H1 (cell line): Measurements from ENCODE around the gene CAPN3. TPM values are rescaled to one million over a fixed set of nuclear protein-coding genes. Genes with fewer than 3 reads are reported as not detected.

Experiments used
- CTCF ChIA-PET: fragments of 300-600 bp; sonication (Branson Sonifier 250); formaldehyde crosslinking; loops from one replicate; lab custom pipeline; 2021; ENCODE audit not compliant: partially characterized antibody; lab: Charles Lee
- POLR2A ChIA-PET: fragments of 300-600 bp; sonication (Branson Sonifier 250); formaldehyde crosslinking; loops from one replicate; lab custom pipeline; 2021; ENCODE audit warnings: inconsistent platforms; ENCODE audit not compliant: partially characterized antibody; lab: Charles Lee
- DNase-seq, 2 experiments: peaks; one replicate each; pipeline versions ENCODE4 v3.0.0 to v3.0.0-alpha.2; 2010 to 2022; ENCODE audit warnings: low spot score in 2 of 2, low read depth in 1 of 2, mixed read lengths in 1 of 2
- FAIRE-seq: peaks from 2 replicates; lab custom pipeline; 2011; peaks lifted over from hg19 to GRCh38; lab: Jason Lieb, UNC
- H2AFZ ChIP-seq: 2 replicates; pipeline ENCODE4 v1.8.1; 2012; ENCODE audit warnings: low read length, inconsistent platforms
- H2AK5ac ChIP-seq: 2 replicates; pipeline ENCODE4 v1.6.1; 2013; ENCODE audit warnings: low read depth, low read length
- H2BK120ac ChIP-seq: replicated peaks from 2 replicates; pipeline ENCODE3; 2013; ENCODE audit warnings: low read depth, low read length, inconsistent platforms
- H2BK12ac ChIP-seq: 2 replicates; pipeline ENCODE4 v1.6.1; 2013; ENCODE audit warnings: low read depth, low read length
- H2BK15ac ChIP-seq: 2 replicates; pipeline ENCODE4 v1.6.1; 2013; ENCODE audit warnings: low read length
- H2BK20ac ChIP-seq: 2 replicates; pipeline ENCODE4 v1.6.1; 2013; ENCODE audit warnings: low read length
- H2BK5ac ChIP-seq: 2 replicates; pipeline ENCODE4 v1.6.1; 2013; ENCODE audit warnings: low read depth, low read length
- H3K14ac ChIP-seq: 2 replicates; pipeline ENCODE4 v1.6.1; 2013; ENCODE audit warnings: inconsistent platforms; ENCODE audit not compliant: insufficient read length
- H3K18ac ChIP-seq: 2 replicates; pipeline ENCODE4 v1.6.1; 2013; ENCODE audit warnings: low read length; ENCODE audit errors: extremely low read depth
- H3K23ac ChIP-seq: 2 replicates; pipeline ENCODE4 v1.6.1; 2013; ENCODE audit warnings: inconsistent platforms; ENCODE audit not compliant: insufficient read length
- H3K23me2 ChIP-seq: 2 replicates; pipeline ENCODE4 v1.6.1; 2013; ENCODE audit warnings: low read depth, low read length
- H3K27ac ChIP-seq: 2 replicates; pipeline ENCODE4 v1.6.1; 2011; ENCODE audit warnings: low read depth, low read length, inconsistent platforms
- H3K27me3 ChIP-seq, 4 experiments: replicated peaks in 1 of 4; 1 replicate in 1 of 4; 2 replicates in 3 of 4; pipeline versions ENCODE4 v1.6.1 to v1.8.1; 2011 to 2013; ENCODE audit warnings: low read length in 3 of 4, mild to moderate bottlenecking in 3 of 4, inconsistent platforms in 2 of 4, mixed read lengths in 2 of 4, moderate library complexity in 1 of 4; ENCODE audit not compliant: control insufficient read depth in 3 of 4, insufficient read depth in 3 of 4; ENCODE audit errors: extremely low read depth in 1 of 4
- H3K36me3 ChIP-seq, 4 experiments: 2 replicates each; pipeline versions ENCODE4 v1.6.1 to v1.8.1; 2011 to 2013; ENCODE audit warnings: mild to moderate bottlenecking in 4 of 4, low read length in 3 of 4, moderate library complexity in 2 of 4, control low read depth in 1 of 4, inconsistent platforms in 1 of 4; ENCODE audit not compliant: insufficient read depth in 4 of 4, control insufficient read depth in 2 of 4
- H3K4ac ChIP-seq: replicated peaks from 2 replicates; pipeline ENCODE3; 2013; ENCODE audit warnings: low read length, low read depth, mixed read lengths, inconsistent platforms; ENCODE audit not compliant: insufficient read length
- H3K4me1 ChIP-seq, 4 experiments: replicated peaks in 1 of 4; 1 replicate in 1 of 4; 2 replicates in 3 of 4; pipeline versions ENCODE4 v1.6.1 to v1.8.1; 2011 to 2013; ENCODE audit warnings: low read length in 3 of 4, inconsistent platforms in 2 of 4, mixed read lengths in 1 of 4; ENCODE audit not compliant: insufficient read depth in 4 of 4, control insufficient read depth in 3 of 4
- H3K4me2 ChIP-seq, 2 experiments: 2 replicates each; pipeline versions ENCODE4 v1.6.1 to v1.8.1; 2011 to 2013; ENCODE audit warnings: low read depth in 2 of 2, low read length in 2 of 2, control low read depth in 1 of 2, inconsistent platforms in 1 of 2, mild to moderate bottlenecking in 1 of 2; ENCODE audit not compliant: insufficient read depth in 1 of 2
- H3K4me3 ChIP-seq, 4 experiments: fragments of 200-600, 300-600 bp in 1 of 4; sonication (generic), shearing (Covaris generic), sonication (Bioruptor Twin) in 1 of 4; 2 replicates each; pipeline versions ENCODE4 v1.5.1 to v1.8.1; 2011 to 2016; ENCODE audit warnings: low read length in 4 of 4, low read depth in 3 of 4, control low read depth in 2 of 4, inconsistent platforms in 2 of 4, mild to moderate bottlenecking in 2 of 4, mixed read lengths in 1 of 4, moderate library complexity in 1 of 4; ENCODE audit not compliant: insufficient read depth in 2 of 4; ENCODE audit errors: extremely low read depth in 1 of 4
- H3K56ac ChIP-seq: replicated peaks from 2 replicates; pipeline ENCODE3; 2013; ENCODE audit warnings: low read depth, mild to moderate bottlenecking, mixed read lengths, low read length, inconsistent platforms; ENCODE audit not compliant: insufficient read length
- H3K79me1 ChIP-seq: 2 replicates; pipeline ENCODE4 v1.6.1; 2013; ENCODE audit warnings: low read depth, low read length, control low read depth
- H3K79me2 ChIP-seq, 2 experiments: 2 replicates each; pipeline versions ENCODE4 v1.6.1 to v1.8.1; 2012 to 2013; ENCODE audit warnings: low read length in 2 of 2, mild to moderate bottlenecking in 2 of 2, inconsistent platforms in 1 of 2; ENCODE audit not compliant: insufficient read depth in 2 of 2, control insufficient read depth in 1 of 2
- H3K9ac ChIP-seq, 4 experiments: replicated peaks in 1 of 4; 1 replicate in 1 of 4; 2 replicates in 3 of 4; pipeline versions ENCODE4 v1.6.1 to v1.8.1; 2011 to 2013; ENCODE audit warnings: low read depth in 3 of 4, low read length in 3 of 4, control low read depth in 2 of 4, mild to moderate bottlenecking in 2 of 4, moderate library complexity in 2 of 4, inconsistent platforms in 1 of 4; ENCODE audit errors: extremely low read depth in 1 of 4
- H3K9me3 ChIP-seq, 2 experiments: 2 replicates each; pipeline versions ENCODE4 v1.6.1 to v1.8.1; 2012 to 2013; ENCODE audit warnings: mild to moderate bottlenecking in 2 of 2, moderate library complexity in 2 of 2, control low read depth in 1 of 2, inconsistent platforms in 1 of 2, low read depth in 1 of 2, low read length in 1 of 2, mixed read lengths in 1 of 2; ENCODE audit not compliant: insufficient read depth in 2 of 2
- H4K20me1 ChIP-seq, 2 experiments: replicated peaks in 1 of 2; 2 replicates each; pipeline versions ENCODE3 to v1.8.1; 2011 to 2013; ENCODE audit warnings: inconsistent platforms in 2 of 2, low read length in 2 of 2, mild to moderate bottlenecking in 1 of 2; ENCODE audit not compliant: insufficient read depth in 2 of 2, control insufficient read depth in 1 of 2
- H4K5ac ChIP-seq: 2 replicates; pipeline ENCODE4 v1.6.1; 2013; ENCODE audit warnings: low read length, low read depth, mixed read lengths, inconsistent platforms; ENCODE audit not compliant: insufficient read length
- H4K8ac ChIP-seq: 2 replicates; pipeline ENCODE4 v1.8.0; 2013; ENCODE audit warnings: mild to moderate bottlenecking, moderate library complexity, low read length, inconsistent platforms; ENCODE audit not compliant: insufficient read depth; ENCODE audit errors: extremely low read depth
- H4K91ac ChIP-seq: replicated peaks from 2 replicates; pipeline ENCODE3; 2013; ENCODE audit warnings: low read length, mixed read lengths, inconsistent platforms; ENCODE audit not compliant: insufficient read length
- FOSL1 ChIP-seq: IDR thresholded peaks from 2 replicates; pipeline ENCODE4 v1.6.1; 2011; ENCODE audit warnings: mild to moderate bottlenecking, low read depth, low read length, moderate library complexity; ENCODE audit not compliant: insufficient read depth
- HDAC2 ChIP-seq, 2 experiments: fragments of 300-600 bp in 1 of 2; sonication (generic) in 1 of 2; IDR thresholded peaks; 2 replicates each; pipeline ENCODE4 v1.6.1; 2011 to 2012; ENCODE audit warnings: low read depth in 2 of 2, low read length in 2 of 2, mild to moderate bottlenecking in 2 of 2, moderate library complexity in 2 of 2, borderline replicate concordance in 1 of 2, inconsistent platforms in 1 of 2
- SP4 ChIP-seq: IDR thresholded peaks from 2 replicates; pipeline ENCODE4 v1.6.1; 2012; ENCODE audit warnings: low read length, inconsistent platforms
- USF2 ChIP-seq: IDR thresholded peaks from 2 replicates; pipeline ENCODE4 v1.6.1; 2011; ENCODE audit warnings: low read length, improper control_type of control experiment
- YY1 ChIP-seq: IDR thresholded peaks from 2 replicates; pipeline ENCODE4 v1.6.1; 2011; ENCODE audit warnings: low read depth, mild to moderate bottlenecking, low read length
- ZNF274 ChIP-seq: IDR thresholded peaks from 2 replicates; pipeline ENCODE4 v1.7.0; 2012; ENCODE audit warnings: low read length, borderline replicate concordance; ENCODE audit errors: extremely low read depth
- WGBS, 2 experiments: shearing (Covaris generic) in 1 of 2; methylation state at CpG; one replicate each; pipeline versions ENCODE4 v1.1.6 to v1.1.7; 2013 to 2015; ENCODE audit warnings: low lambda C conversion rate in 2 of 2, mixed read lengths in 2 of 2, inconsistent platforms in 1 of 2, low coverage in 1 of 2, missing lambda C conversion rate in 1 of 2; ENCODE audit not compliant: insufficient replicate concordance in 2 of 2, insufficient coverage in 1 of 2, insufficient read length in 1 of 2; ENCODE audit errors: extremely low coverage in 1 of 2, missing lambda C conversion rate in 1 of 2; 5-methylcytosine and 5-hydroxymethylcytosine counted together
- long read RNA-seq, 2 experiments: library from RNA in 1 of 2; library from capped mRNA in 1 of 2; stranded (forward); transcript quantifications; one replicate each; pipeline ENCODE4 v2.0.0, GENCODE V29; 2021; ENCODE audit warnings: inconsistent platforms in 1 of 2
- polyA minus RNA-seq, 3 experiments: library from RNA; depleted of rRNA, polyadenylated mRNA; stranded (reverse); fragments of >200 nt; gene quantifications; 1 replicate in 2 of 3; 2 replicates in 1 of 3; pipeline ENCODE4 v1.2.3, GENCODE V29; 2011
- polyA plus RNA-seq, 7 experiments: library from polyadenylated mRNA; depleted of rRNA in 3 of 7; stranded (reverse) in 5 of 7; unstranded in 2 of 7; fragments of >200 nt in 5 of 7; fragments of 200-250 nt in 2 of 7; gene quantifications; 1 replicate in 5 of 7; 2 replicates in 1 of 7; 4 replicates in 1 of 7; pipeline versions ENCODE4 v1.2.1 to v1.2.3, GENCODE V29; 2011 to 2013; ENCODE audit warnings: missing spikeins in 2 of 7, mixed read lengths in 2 of 7
- total RNA-seq: library from RNA; stranded (reverse); fragmentation: NEBNext Ultra II Directional; extraction: Animal tissue kit (Norgen Biotek cat#: 25700); gene quantifications from 2 replicates; pipeline ENCODE4 v1.2.1, GENCODE V29; 2021

The CAPN3 gene
- total RNA-seq (0.75 and 0.80 TPM in 2 replicates), polyA plus RNA-seq (2011; rRNA removed) (2.0 and 2.1 TPM in 2 replicates), polyA minus RNA-seq (2011; rRNA and poly(A)+ RNA removed) (0.60 and 2.6 TPM in 2 replicates)
- polyA plus RNA-seq (2011; cell fraction: cytosol; rRNA removed) = 3.2 TPM
- 11.0 TPM for polyA plus RNA-seq (2011; cell fraction: nucleus; rRNA removed)
- 1.1 to 2.2 TPM (median 1.8 TPM) in 4 replicates for polyA plus RNA-seq (2012, experiment 1 of 2)
- polyA plus RNA-seq (2012, experiment 2 of 2) = not detected
- polyA plus RNA-seq (2013, experiment 1 of 2) = 0.65 TPM
- 0.79 TPM for polyA plus RNA-seq (2013, experiment 2 of 2)
- polyA minus RNA-seq (2011; cell fraction: cytosol; rRNA and poly(A)+ RNA removed) = not detected
- 1.9 TPM for polyA minus RNA-seq (2011; cell fraction: nucleus; rRNA and poly(A)+ RNA removed)
- long read RNA-seq, experiment 1 = 0 reads
- long read RNA-seq, experiment 2 = 0 reads

DNA sequence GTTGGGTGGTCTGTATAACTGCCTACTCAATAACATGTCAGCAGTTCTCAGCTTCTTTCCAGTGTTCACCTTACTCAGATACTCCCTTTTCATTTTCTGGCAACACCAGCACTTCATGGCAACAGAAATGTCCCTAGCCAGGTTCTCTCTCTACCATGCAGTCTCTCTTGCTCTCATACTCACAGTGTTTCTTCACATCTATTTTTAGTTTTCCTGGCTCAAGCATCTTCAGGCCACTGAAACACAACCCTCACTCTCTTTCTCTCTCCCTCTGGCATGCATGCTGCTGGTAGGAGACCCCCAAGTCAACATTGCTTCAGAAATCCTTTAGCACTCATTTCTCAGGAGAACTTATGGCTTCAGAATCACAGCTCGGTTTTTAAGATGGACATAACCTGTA is at the start of gene CAPN3:
Gene CAPN3 (plus strand): TSS at position 253 of the 400 bp plus-strand sequence. CDS start 305 bp downstream, outside the sequence.
- no peak within 1 kb of the TSS for H3K23ac ChIP-seq
- H2BK120ac ChIP-seq = no peak within 1 kb of the TSS
- no peak within 1 kb of the TSS for H2BK5ac ChIP-seq
- H4K91ac ChIP-seq = no peak within 1 kb of the TSS
- no peak within 1 kb of the TSS for H3K4ac ChIP-seq
- H3K79me1 ChIP-seq = no peaks in the 10 kb centered on the region
- TF ChIP-seq YY1 = no peak
- TF ChIP-seq USF2 = no peak
- no peak for TF ChIP-seq ZNF274
- no peak for TF ChIP-seq SP4
- no peak for TF ChIP-seq HDAC2 (IDR thresholded peaks at IDR 0.05; ENCODE audit: borderline replicate concordance in 1 of 2, low read depth in 2 of 2, low read length in 2 of 2)
- no peak for TF ChIP-seq FOSL1
- H3K18ac ChIP-seq = no peak within 1 kb of the TSS
- H2BK12ac ChIP-seq = no peak within 1 kb of the TSS
- H3K56ac ChIP-seq = no peak within 1 kb of the TSS
- H2AFZ ChIP-seq = no peak within 1 kb of the TSS
- no peak within 1 kb of the TSS for H2AK5ac ChIP-seq
- ChIA-PET CTCF (interaction anchor here (0.7 to 1.1 kb wide), 2 partner anchors 24 to 212 kb away, joined by 3 read pairs; no protein-coding TSS in a partner anchor), POLR2A (interaction anchor here (0.9 to 1.4 kb wide), 2 partner anchors 9 to 46 kb away, joined by 3 read pairs; no protein-coding TSS in a partner anchor)
- no peaks in the 10 kb centered on the region; a peak in 1 of 8 replicates for H3K36me3 ChIP-seq
- no peak within 1 kb of the TSS for H3K27ac ChIP-seq
- no peaks in the 10 kb centered on the region for H3K9me3 ChIP-seq
- no peak within 1 kb of the TSS for H3K14ac ChIP-seq
- DNase-seq (no peak), FAIRE-seq (no peak)
- H4K5ac ChIP-seq = no peak within 1 kb of the TSS
- H3K79me2 ChIP-seq = no peaks in the 10 kb centered on the region
- no peak within 1 kb of the TSS for H3K4me3 ChIP-seq
- no peaks in the 10 kb centered on the region for H3K23me2 ChIP-seq
- no peak within 1 kb of the TSS for H3K9ac ChIP-seq
- no peak within 1 kb of the TSS for H2BK20ac ChIP-seq
- no peaks in the 10 kb centered on the region for H4K20me1 ChIP-seq
- H2BK15ac ChIP-seq = no peak within 1 kb of the TSS
- no peaks in the 10 kb centered on the region; a peak in 1 of 7 replicates for H3K27me3 ChIP-seq
- WGBS, 2 experiments = 89% methylated on average over 1 of the region's 1 CpG; no CpG with 5 or more reads in 1 of the 2 experiments
- peaks cover 0 to 6% (median 5%) of the 10 kb centered on the region in 4 experiments; a peak in 5 of 7 replicates for H3K4me1 ChIP-seq
- no peak within 1 kb of the TSS for H4K8ac ChIP-seq
- H3K4me2 ChIP-seq = no peak within 1 kb of the TSS
